Neural progenitor cell (in vitro differentiated cells): ENCODE results near the gene HBD.

Experiments
- CTCF ChIP-seq: fragments of 200-600 bp; sonication (generic); IDR thresholded peaks from 2 replicates; pipeline ENCODE4 v1.5.1; 2017; ENCODE audit warnings: antibody characterized with exemption, mild to moderate bottlenecking
- EZH2 ChIP-seq: fragments of 200-600 bp; sonication (generic); IDR thresholded peaks from 2 replicates; pipeline ENCODE4 v1.6.1; 2017; ENCODE audit warnings: antibody characterized with exemption, mild to moderate bottlenecking, moderate library complexity

- TF ChIP-seq CTCF (no peak), EZH2 (no peak)
These were observed 4.0 kb downstream of the HBD start for GRCh38 chr11:5230266-5230665.
